HG03159 (cell line): ENCODE measurements around the gene MXI1.

Experiments
- ATAC-seq: cut with Tn5 transposase; IDR thresholded peaks from one replicate; pipeline ENCODE4 v1.9.1; 2021; ENCODE audit warnings: mild to moderate bottlenecking, moderate library complexity; ENCODE audit not compliant: unreplicated experiment

Gene MXI1

DNA sequence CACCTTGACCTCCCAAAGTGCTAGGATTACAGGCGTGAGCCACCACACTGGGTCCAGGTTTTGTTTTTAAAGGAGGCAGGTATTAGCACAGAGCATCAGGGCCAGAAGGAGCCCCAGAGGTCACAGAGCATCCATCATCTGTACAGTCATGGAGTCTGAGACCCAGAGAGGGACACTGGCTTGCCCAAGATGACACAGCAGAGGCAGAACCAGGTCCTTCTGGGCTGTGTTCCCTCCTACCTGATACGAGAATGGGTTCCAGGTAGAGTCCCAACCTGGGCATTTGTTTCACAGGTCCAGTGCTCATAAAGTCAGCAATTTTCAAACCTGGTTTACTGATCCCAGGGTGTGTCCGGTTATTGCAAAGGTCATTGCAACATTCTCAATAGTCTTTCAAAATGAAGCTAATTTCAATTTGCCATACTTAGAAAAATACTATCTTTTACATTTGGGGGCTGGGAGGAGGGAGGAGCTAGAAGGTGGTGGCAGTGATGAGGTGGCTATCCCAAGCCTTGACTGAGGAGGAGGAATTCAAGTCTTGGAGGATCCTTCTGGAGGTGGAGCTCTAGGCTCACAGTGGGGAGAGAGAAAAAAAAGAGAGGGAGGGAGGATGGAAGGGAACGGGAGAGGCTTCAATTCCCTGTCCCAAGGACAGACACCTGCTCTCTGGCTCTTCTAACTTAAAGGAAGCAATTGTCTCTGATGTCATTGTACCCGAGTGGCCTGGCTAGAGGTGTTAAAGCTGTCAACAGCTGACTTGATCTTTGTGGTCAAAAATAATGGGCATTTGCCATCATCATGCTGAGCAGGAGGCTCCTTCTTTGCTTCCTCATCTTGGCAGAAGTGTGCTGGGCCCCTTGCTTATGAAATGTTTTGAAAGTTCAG is 8.1 kb downstream of the MXI1 start:
- ATAC-seq = no peak

DNA sequence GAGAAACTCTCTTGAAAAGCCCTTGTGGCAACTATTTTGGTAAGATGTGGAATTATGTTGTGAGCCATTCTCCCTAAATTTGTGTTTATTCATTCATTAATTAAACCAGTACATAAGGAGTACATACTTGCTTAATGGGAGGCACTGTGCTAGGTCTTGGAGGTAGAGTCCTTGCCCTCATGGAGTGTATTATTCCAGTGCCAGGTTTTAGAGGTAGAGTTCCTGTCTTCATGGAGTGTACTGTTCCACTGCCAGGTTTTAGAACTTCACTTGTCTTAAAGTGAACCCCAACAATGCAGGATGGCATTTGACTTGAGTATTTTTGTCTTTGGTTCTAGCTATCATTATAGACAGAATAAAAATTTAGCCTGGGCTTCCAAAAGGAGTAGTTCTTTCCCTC is 8.8 kb downstream of the MXI1 start:
- no peak for ATAC-seq

DNA sequence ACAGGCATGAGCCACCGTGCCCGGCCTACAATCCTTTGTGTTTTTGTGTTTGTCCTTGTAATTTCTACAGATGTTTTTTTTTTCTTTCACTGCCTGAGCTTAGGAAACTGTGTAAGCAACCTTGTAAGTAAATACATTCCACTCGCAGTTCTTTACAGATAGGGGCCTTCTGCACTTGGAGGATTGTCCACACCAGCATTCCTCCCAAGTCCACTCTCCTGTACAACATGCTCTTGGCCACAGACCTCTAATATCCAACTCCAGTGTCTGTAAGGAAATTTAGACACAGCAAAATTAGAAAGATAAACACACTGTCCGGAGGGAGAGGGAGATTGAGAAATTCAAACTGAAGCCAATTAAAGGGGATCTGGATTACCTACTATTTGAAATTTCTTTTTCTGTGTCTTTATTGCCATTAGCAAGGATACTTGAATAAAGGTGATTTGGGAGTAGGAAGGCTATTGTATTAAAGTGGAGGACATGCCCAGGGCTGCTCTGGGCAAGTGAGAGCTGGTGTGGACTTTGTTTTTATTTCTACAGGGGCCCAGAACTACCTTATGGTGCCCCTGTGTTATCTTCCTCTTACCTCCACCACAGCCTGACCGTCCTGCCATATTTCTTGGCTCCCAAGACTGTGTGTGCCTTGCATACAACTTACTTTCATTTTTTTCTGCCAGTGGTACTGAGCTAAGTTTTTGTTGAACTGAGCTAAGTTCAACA is 9.7 kb downstream of the MXI1 start:
- no peak for ATAC-seq

DNA sequence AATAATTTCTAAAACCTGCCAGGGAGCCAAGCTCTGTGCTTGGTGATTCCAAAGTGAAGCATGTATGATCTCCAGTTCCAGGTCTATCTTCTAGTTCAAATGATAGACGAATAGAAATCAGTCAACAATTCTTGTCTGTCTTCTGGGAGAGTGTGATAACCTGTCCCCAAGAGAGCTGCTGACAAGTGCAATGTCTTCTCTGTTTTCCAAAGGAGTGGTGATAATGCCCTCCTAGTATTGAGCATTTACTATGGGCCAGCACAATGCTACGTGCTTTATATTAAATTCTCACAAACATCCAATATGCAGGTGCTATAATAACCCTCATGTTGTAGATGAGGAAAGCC is 10.2 kb downstream of the MXI1 start:
- ATAC-seq = no peak

DNA sequence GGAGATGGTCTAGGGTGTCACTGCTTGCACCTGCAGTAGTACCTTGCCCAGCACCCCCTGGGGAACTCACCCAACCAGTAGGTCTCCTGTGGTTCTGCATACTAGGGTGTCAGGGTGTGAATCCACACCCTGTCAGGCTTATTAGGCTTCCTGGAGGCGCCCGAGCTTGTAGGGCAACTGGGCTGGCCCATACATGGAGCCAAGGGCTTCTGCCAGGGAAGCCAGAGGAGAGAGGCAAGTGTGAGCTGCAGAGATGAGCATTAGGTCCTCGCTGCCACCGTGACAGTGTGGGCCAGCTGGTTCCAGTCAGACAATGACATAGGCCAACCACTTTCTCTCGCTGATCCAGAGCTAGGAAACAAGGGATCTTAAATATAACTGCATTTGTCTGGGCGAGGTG is 11.2 kb downstream of the MXI1 start:
- no peak for ATAC-seq

DNA sequence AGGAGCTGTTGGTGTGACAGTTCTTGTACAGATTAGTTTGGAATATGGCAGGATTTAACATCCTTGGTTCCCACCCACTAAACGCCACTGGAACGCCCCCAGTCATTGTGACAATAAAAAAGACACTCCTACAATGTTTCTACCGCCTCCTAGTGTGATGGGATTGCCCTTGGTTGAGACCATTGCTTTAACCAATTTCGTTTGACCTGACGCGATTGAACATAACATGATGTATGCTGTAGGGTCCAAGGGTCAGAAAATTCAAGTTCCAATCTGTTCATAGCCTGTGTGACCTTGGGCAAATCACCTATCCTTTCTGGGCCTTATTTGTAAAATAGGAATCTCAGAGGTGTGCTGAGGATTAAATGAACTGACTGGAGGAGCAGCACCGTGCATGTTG is 12.5 kb downstream of the MXI1 start:
- ATAC-seq = no peak

DNA sequence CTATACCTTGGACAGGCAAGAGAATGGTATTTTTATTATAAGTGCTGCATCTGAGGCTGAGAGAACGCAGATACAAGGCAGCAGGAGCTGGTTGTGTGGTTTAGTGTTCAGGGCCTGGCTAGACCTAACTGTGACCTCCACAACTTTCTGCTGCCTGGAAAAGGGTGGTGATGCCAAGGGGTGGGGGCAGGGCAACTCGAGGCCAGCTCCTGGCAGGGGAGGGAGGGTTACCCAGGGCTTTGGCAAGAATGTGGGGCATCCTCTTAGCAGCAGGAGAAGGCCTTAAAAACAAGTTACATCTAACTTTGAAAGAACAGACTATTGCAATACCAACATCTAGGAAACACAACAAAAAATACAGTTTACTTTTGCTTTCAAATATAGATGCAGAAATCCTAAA is 13.0 kb downstream of the MXI1 start:
- no peak for ATAC-seq

DNA sequence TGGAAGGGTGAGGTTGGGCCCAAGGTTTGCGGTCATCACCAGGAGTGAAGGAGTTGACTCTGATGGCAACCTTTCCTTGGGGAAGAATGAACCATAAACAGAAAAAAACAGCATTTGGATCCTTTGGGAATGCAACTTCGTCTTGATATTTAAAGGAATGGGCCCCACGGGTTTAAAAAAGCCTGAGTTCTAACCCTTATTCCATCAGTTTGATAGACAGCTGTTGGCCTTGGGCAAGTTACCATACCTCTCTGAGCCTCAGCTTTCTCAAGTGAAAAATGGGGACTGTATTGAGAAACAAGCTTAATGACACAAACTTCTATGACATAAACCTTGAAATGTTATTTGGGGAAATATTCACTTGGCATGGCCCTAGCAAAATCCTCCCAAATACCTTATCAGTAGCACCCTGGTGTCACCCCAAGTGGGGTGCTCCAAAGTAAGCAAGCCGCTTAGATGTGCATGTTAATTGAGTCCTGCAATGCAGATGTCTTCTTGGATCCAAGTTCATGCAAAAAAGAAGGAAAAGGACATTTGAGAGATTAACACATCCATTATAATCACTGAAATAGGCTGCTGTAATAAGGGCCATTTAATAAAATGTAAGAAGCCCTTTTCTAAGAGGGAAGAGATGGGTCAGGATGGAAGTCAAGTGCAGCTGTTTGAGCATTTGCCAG is 13.8 kb downstream of the MXI1 start:
- no peak for ATAC-seq

DNA sequence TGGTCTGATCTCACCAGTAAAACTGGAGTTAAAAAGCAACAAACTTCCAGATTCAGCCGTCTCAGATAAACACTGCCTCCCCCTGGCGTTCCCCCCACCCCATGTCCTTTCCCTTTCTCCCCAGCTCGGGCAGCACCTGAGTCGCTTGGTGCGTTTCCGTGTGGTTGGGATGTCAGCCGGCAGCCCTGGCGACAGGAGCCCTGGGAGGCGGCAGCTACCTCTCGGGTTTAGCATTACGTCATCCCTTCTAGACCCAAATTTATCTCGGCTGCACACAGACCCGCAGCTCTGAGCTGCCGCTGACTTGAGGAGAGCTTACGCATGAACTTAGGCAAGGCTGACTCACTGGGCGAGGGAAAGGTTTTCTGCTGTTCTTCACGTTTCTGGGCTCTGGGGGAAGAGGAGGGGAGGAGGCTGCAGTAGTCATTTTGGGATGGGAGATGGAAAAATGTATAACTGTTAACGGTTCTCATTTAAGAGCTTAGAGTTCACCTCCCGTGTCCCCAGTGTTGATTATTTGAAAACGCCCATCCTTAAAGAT is 14.4 kb downstream of the MXI1 start:
- ATAC-seq = peak; percentile 51

DNA sequence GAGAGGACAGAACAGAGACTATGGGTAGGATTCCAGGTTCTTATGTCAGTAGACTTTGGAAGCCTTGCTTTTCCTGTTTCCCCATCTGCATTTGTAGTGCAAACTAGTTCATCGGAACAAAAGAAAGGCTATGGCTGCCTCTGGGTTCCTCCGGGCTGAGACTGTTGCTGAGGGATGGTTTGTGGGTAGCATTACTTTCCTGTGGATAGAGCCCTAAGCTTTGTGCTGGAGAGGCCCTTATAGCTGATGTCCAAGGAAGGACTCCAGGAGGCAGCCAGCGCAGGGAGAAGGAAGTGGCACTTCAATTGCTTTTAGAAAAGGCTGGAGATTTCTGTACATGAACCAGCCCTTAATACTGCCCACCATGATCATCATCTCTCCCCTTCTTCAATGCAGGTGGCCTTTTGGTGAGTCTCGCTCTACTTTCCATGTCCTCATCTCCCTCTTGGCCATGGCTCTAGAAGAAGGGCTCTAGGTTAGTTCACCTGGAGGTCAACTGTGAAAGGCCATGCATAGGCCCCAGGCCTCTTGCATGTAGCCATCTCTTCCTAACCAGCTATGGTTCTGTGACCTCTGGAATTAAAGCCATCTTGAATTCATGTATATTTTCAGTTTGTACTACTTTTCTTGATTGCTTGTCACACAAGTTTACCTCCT is 15.4 kb downstream of the MXI1 start:
- ATAC-seq = no peak

DNA sequence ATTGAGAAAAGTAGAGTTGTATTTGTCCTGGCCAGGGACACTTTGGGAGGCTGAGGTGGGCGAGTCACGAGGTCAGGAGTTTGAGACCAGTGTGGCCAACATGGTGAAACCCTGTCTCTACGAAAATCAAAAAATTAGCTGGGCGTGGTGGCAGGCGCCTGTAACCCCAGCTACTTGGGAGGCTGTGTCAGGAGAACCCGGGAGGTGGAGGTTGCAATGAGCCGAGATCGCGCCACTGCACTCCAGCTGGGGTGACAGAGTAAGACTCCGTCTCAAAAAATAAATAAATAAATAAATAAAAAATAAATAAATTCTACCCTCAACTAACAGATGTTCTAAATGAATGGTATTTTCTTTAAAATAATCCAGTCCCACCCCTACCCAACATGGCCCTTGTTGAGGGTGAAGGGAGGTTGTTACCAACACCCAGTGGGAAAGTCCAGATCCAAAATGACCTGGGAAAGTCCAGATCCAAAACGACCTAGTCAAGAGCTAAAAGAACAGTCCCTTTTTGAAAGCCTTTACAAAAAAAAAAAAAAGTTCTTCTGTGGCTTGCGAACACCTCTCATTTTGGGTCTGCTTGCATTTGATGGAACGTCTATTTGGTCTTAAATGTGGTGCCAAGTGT is 16.0 kb downstream of the MXI1 start:
- ATAC-seq = no peak

DNA sequence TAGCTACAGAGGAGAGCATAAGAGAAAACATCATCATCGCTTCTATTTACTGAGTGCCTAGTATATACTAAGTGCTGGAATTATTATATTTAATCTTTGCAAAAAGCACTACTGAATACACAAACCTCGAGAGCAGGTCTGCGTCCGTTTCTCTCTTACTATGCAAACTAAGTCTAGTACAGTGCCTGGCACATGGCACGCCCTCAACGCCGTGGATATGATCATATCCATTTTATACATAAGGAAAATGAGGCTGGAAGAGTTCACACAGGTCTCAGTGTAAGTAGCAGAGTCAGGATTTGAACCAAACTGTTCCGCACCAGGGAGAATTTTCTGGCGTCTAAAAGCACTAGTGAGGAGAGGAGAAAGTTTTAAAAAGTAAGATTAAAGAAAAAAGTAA is 17.6 kb downstream of the MXI1 start:
- no peak for ATAC-seq

DNA sequence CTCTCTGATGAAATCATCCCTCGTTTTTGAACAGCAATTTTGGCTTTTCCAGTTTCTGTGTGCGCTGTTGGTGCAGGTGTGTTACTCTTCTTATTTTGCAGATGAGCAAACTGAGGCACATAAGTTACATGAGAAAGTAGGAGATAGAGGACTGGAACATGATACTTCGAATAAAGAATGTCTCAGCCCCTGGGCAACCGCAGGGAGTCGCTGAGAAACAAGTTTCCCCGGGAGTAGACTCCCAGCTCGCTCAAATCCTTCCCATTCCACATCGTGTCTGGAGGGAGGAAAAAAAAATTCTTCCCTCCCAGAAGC is 18.0 kb downstream of the MXI1 start:
- peak; percentile 1 for ATAC-seq

DNA sequence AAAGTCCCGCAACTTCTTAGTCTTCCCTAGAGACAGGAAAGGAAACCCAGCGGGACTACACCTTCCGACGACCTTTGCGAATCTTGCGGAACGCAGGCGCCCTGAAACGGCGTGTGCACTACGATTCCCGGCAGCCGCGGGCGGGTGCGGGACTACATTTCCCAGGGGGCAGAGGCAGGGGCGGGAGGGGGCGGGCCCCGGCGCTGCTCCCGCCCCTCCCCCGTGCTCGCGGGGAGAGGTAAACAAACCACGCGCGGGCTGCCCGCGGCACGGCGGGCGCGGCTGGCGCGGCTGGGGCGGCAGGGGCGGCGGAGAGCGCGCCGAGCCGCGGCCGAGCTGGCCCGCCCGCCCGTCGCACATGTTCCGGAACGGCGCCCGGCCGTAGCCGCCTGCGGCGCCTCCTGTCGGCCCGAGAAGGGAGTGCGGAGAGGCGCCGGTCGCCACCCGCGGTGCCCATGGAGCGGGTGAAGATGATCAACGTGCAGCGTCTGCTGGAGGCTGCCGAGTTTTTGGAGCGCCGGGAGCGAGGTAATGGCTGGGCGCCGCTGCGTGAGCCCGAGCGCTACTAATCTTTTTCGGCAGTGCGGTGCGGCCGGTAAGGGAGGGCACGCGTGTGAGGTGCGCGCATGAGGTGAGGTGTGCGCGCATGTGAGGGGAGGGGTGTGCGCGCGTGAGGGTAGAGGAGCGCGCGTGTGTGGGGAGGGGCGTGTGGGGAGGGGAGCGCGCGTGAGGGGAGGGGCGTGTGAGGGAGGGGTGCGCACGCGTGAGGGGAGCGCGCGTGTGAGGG is 18.5 kb downstream of the MXI1 start:
- peak; percentile 79 for ATAC-seq

DNA sequence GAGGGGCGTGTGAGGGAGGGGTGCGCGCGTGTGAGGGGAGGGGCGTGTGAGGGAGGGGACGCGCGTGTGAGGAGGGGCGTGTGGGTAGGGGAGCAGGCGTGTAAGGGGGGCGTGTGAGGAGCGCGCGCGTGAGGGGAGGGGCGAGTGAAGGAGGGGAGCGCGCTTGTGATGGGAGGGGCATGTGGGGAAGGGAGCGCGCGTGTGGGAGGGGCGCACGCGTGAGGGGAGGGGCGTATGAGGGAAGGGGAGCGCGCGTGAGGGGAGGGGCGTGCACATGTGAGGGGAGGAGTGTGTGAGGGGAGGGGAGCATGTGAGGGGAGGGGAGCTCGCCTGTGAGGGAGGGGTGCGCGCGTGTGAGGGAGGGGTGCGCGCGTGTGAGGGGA is 19.1 kb downstream of the MXI1 start:
- no peak for ATAC-seq

DNA sequence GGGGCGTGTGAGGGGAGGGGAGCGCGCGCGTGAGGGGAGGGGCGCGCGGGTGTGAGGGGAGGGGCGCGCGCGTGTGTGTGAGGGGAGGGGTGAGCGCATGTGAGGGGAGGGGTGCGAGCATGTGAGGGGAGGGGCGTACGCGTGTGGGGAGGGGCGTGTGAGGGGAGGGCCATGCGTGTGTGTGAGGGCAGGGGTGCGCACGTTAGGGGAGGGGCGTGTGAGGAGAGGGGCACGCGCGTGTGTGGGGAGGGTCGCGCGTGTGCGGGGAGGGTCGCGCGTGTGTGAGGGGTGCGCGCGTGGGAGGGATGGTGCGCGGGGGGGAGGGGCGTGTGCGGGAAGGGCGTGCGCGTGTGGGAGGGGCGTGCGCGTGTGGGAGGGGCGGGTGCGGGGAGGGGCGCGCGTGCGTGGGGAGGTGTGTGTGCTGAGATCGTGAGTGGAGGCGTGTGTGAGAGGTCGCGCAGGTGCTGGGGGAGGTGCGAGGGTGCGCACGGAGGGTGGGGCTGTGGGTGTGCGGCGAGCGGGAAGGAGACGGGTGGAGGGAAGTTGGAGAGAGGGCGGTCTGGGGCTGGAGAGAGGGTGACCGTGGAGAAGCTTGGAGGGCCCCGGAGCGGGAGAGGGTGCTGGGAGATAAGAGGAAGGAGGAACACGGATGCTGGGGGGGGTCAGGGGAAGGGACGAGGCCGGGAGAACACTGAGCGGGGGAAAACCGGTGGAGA is 19.7 kb downstream of the MXI1 start:
- no peak for ATAC-seq

DNA sequence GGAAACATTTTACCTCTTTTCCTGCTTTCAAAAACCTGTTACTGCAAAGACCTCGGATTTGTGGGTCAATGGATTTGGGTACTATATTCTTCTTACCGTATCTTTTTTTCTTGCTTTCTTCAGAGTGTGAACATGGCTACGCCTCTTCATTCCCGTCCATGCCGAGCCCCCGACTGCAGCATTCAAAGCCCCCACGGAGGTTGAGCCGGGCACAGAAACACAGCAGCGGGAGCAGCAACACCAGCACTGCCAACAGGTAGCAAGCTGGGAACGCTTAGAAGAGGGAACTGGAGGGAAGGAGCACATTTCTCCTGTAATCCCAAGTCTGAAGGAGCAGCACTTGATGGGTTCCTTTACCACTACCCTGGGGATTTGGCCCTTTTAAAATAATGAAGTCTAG is 20.7 kb downstream of the MXI1 start:
- ATAC-seq = no peak

DNA sequence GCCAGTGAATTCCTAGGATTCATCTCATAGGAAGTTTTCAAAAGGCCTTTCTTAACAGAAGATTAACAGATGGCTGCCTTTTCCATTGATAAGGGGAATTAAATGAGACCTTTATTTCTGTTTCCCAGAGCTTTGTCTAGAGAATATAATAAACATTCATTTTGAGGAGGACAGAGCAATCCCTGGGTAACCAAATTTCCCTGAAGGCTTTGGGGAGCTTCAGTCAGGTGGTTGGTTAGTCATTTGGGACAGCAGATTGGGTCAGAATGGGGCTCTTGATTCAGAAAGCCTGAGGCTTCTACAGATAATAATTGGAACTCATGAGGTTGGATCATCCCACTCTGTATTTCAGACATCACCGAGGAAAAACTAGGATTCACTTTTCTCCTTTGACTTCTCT is 21.8 kb downstream of the MXI1 start:
- ATAC-seq = no peak

DNA sequence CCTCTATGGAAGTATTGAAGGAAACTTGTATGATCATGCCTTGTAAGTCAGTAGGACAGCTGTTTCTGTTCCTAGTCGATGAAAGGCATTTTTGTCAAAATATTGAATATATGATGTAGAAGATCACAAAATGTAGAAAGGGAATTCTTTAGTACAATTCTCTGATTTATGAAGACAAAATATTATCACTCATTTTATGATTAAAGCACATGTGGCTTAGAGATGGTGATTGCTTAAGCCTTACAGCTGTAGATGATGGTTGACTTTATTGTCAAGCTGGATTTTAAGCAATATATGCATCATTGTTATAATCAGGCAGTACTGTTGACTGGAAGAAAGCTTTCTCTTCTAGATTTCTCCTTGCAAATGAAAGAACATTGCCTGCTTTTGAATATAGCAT is 26.4 kb downstream of the MXI1 start:
- no peak for ATAC-seq
